GM18526 (cell line): ENCODE data around the gene BABAM2.

Source experiments
- POLR2A ChIP-seq: IDR thresholded peaks from 3 replicates; pipeline ENCODE4 v1.6.1; 2011; ENCODE audit not compliant: insufficient read length; ENCODE audit errors: extremely low read depth

The BABAM2 gene

GRCh38 chr2:27869763-27870162, 20.8 kb upstream of the BABAM2 start:
- no peak for TF ChIP-seq POLR2A

- no peak for TF ChIP-seq POLR2A
These were observed 19.8 kb upstream of the BABAM2 start for GRCh38 chr2:27870724-27871123.

- TF ChIP-seq POLR2A: no peak
These were observed 18.7 kb upstream of the BABAM2 start for GRCh38 chr2:27871802-27872201.

GRCh38 chr2:27873091-27873490, 17.4 kb upstream of the BABAM2 start:
- TF ChIP-seq POLR2A: no peak

- no peak for TF ChIP-seq POLR2A
These were observed 15.2 kb upstream of the BABAM2 start for GRCh38 chr2:27875089-27875881.

- TF ChIP-seq POLR2A: no peak
These were observed 11.7 kb upstream of the BABAM2 start for GRCh38 chr2:27878825-27879224.

- no peak for TF ChIP-seq POLR2A
These were observed 5.9 kb upstream of the BABAM2 start for GRCh38 chr2:27884601-27885000.

GRCh38 chr2:27885234-27885633, 5.3 kb upstream of the BABAM2 start:
- no peak for TF ChIP-seq POLR2A

- no peak for TF ChIP-seq POLR2A
These were observed 4.9 kb upstream of the BABAM2 start for GRCh38 chr2:27885661-27886060.

- TF ChIP-seq POLR2A: no peak
These were observed 4.2 kb upstream of the BABAM2 start for GRCh38 chr2:27886322-27886721.

GRCh38 chr2:27887111-27887510, 3.4 kb upstream of the BABAM2 start:
- TF ChIP-seq POLR2A: no peak

GRCh38 chr2:27887830-27888229, 2.7 kb upstream of the BABAM2 start:
- no peak for TF ChIP-seq POLR2A

- TF ChIP-seq POLR2A: no peak
These were observed 1.7 kb upstream of the BABAM2 start for GRCh38 chr2:27888790-27889189.

- no peak for TF ChIP-seq POLR2A
These were observed 769 bp upstream of the BABAM2 start for GRCh38 chr2:27889774-27890145.

GRCh38 chr2:27890924-27891672, 569 bp downstream of the BABAM2 start:
- no peak for TF ChIP-seq POLR2A

- no peak for TF ChIP-seq POLR2A
These were observed 1.2 kb downstream of the BABAM2 start for GRCh38 chr2:27891673-27892105.

- TF ChIP-seq POLR2A: no peak
These were observed 2.5 kb downstream of the BABAM2 start for GRCh38 chr2:27893006-27893405.

- no peak for TF ChIP-seq POLR2A
These were observed 7.2 kb downstream of the BABAM2 start for GRCh38 chr2:27897717-27898116.
